ENCODE measurements around the gene GLCE.

DNA sequence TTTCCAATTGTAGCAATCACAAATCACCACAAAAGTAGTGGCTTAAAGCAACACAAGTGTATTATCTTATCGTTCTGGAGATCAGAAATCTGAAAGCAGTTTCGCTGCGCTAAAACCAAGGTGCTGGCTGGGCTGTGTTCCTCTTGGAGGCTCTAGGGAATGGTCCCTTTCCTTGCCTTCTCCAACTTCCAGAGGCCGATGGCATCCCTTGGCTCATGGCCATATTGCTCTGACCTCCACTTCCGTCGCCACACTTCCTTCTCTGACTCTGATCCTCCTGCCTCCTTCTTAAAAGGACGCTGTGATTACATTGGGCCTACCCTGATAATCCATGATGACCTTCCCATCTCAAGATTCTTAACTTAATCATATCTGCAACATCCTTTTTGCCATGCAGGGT is 127.6 kb downstream of the GLCE start:
- TF ChIP-seq, protein P1, sequence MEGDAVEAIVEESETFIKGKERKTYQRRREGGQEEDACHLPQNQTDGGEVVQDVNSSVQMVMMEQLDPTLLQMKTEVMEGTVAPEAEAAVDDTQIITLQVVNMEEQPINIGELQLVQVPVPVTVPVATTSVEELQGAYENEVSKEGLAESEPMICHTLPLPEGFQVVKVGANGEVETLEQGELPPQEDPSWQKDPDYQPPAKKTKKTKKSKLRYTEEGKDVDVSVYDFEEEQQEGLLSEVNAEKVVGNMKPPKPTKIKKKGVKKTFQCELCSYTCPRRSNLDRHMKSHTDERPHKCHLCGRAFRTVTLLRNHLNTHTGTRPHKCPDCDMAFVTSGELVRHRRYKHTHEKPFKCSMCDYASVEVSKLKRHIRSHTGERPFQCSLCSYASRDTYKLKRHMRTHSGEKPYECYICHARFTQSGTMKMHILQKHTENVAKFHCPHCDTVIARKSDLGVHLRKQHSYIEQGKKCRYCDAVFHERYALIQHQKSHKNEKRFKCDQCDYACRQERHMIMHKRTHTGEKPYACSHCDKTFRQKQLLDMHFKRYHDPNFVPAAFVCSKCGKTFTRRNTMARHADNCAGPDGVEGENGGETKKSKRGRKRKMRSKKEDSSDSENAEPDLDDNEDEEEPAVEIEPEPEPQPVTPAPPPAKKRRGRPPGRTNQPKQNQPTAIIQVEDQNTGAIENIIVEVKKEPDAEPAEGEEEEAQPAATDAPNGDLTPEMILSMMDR (IDR thresholded peaks at IDR 0.05): no peak
- TF ChIP-seq SIN3A (IDR thresholded peaks at IDR 0.05; ENCODE audit: borderline replicate concordance, insufficient read depth, low read depth, low read length): no peak
